ENCODE results near the gene MRS2. TPM values are rescaled to one million over a fixed set of nuclear protein-coding genes. Genes with fewer than 3 reads are reported as not detected.
"Not testable (repeated sequence)": the region's sequence is repeated elsewhere in the genome, so short reads cannot be mapped to it uniquely, and the experiment has no call there.

MRS2 gene
- total RNA-seq, 4 donors from 2014 or later: 23.0 to 41.6 (median 30.6) TPM

GRCh38 chr6:24412294-24412693 is 9.6 kb downstream of the MRS2 start:
- no peak overlapping the region for H3K4me3 ChIP-seq
- no peaks in the 10 kb centered on the region for H3K9me3 ChIP-seq
- peaks cover 7 to 94% of the 10 kb centered on the region in 2 donors for H3K36me3 ChIP-seq
- H3K27ac ChIP-seq: no peak overlapping the region
- TF ChIP-seq POLR2A (IDR thresholded peaks at IDR 0.05): no peak
- TF ChIP-seq CTCF (IDR thresholded peaks at IDR 0.05): no peak
- no peak for TF ChIP-seq EP300 (IDR thresholded peaks at IDR 0.05)
- TF ChIP-seq POLR2AphosphoS5 (IDR thresholded peaks at IDR 0.05): no peak
- H3K4me1 ChIP-seq: no peaks in the 10 kb centered on the region
- H3K27me3 ChIP-seq: no peaks in the 10 kb centered on the region
- ATAC-seq: no peak
- WGBS, 2 donors (ENCODE audit: low coverage in 1 of 2): 89 to 92% methylated on average over 4 of the region's 4 CpGs

DNA sequence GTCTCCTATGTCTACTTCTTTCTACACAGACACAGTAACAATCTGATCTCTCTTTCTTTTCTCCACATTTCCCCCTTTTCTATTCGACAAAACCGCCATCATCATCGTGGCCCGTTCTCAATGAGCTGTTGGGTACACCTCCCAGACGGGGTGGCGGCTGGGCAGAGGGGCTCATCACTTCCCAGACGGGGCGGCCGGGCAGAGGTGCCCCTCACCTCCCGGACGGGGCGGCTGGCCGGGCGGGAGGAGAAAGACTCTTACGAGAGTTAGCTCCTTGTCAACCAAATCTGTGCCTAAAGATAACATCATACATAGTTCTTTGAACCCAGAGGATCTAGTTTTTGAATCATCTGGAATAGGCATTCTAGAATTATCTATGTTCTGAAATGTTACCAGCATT is 11.8 kb downstream of the MRS2 start:
- H3K27me3 ChIP-seq, H3K27ac ChIP-seq, ATAC-seq, H3K4me3 ChIP-seq, H3K4me1 ChIP-seq, H3K9me3 ChIP-seq: not testable (repeated sequence)
- H3K36me3 ChIP-seq: peaks cover 6 to 94% of the 10 kb centered on the region in 2 donors
- WGBS, 2 donors (ENCODE audit: low coverage in 1 of 2): 80% methylated on average over 1 of the region's 15 CpGs; no CpG with 5 or more reads in 1 of the 2 donors

DNA sequence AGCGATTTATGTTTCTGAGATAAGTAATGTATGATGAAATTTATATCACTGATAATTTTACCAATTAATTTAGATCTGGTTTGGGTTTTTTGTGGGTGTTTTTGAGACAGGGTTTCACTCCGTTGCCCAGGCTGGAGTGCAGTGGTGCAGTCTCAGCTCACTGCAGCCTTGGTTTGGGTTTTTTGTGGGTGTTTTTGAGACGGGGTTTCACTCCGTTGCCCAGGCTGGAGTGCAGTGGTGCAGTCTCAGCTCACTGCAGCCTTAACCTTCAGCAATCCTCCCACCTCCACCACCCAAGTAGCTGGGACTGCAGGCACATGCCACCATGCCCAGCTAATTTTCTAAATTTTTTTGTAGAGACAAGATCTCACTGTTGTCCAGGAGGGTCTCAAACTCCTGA is 13.0 kb downstream of the MRS2 start:
- TF ChIP-seq POLR2AphosphoS5 (IDR thresholded peaks at IDR 0.05) (no peak), EP300 (IDR thresholded peaks at IDR 0.05) (no peak), CTCF (IDR thresholded peaks at IDR 0.05) (no peak), POLR2A (IDR thresholded peaks at IDR 0.05) (no peak)
- Histone ChIP-seq H3K27me3 (no peaks in the 10 kb centered on the region), H3K36me3 (peaks cover 6 to 94% of the 10 kb centered on the region in 2 donors), H3K9me3 (no peaks in the 10 kb centered on the region), H3K4me1 (no peaks in the 10 kb centered on the region), H3K27ac (no peak overlapping the region), H3K4me3 (no peak overlapping the region)
- no peak for ATAC-seq
- 89 to 98% methylated on average over 4 of the region's 4 CpGs for WGBS, 2 donors (ENCODE audit: low coverage in 1 of 2)

- no peak for ATAC-seq
- TF ChIP-seq EP300 (IDR thresholded peaks at IDR 0.05) (no peak), CTCF (IDR thresholded peaks at IDR 0.05) (no peak), POLR2AphosphoS5 (IDR thresholded peaks at IDR 0.05) (no peak), POLR2A (IDR thresholded peaks at IDR 0.05) (no peak)
- H3K4me1 ChIP-seq: no peaks in the 10 kb centered on the region
- H3K36me3 ChIP-seq: peaks cover 6 to 98% of the 10 kb centered on the region in 2 donors
- H3K9me3 ChIP-seq: no peaks in the 10 kb centered on the region
- H3K27me3 ChIP-seq: no peaks in the 10 kb centered on the region
- H3K27ac ChIP-seq: no peak overlapping the region
- no peak overlapping the region for H3K4me3 ChIP-seq
These were observed 16.8 kb downstream of the MRS2 start for GRCh38 chr6:24419526-24419925.

DNA sequence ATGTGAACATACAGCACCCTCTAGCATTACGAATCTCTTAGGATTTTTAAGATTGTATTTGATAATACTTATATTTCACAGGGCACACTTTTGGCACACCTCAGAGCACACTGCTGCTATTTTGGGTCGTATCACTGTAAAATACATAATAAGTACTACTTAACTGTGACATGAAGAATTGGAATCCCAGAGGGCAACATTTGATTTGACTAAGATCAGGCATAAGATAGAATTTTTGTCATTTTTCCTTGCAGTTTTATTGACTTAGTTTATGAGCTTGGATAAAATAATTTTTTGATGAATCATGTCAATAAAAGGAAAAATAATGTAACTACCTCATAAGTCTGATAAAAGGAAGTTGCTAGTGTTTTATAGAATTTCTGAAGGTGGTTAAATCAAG is 22.4 kb downstream of the MRS2 start:
- ATAC-seq: no peak
- peaks cover 0 to 84% of the 10 kb centered on the region in 2 donors for H3K36me3 ChIP-seq
- H3K9me3 ChIP-seq: no peaks in the 10 kb centered on the region
- H3K27me3 ChIP-seq: no peaks in the 10 kb centered on the region
- no peak overlapping the region for H3K4me3 ChIP-seq
- WGBS, 2 donors (ENCODE audit: low coverage in 1 of 2): 55 to 77% methylated on average over 2 of the region's 2 CpGs
- no peak for TF ChIP-seq POLR2AphosphoS5 (IDR thresholded peaks at IDR 0.05)
- H3K27ac ChIP-seq: no peak overlapping the region
- H3K4me1 ChIP-seq: no peaks in the 10 kb centered on the region

DNA sequence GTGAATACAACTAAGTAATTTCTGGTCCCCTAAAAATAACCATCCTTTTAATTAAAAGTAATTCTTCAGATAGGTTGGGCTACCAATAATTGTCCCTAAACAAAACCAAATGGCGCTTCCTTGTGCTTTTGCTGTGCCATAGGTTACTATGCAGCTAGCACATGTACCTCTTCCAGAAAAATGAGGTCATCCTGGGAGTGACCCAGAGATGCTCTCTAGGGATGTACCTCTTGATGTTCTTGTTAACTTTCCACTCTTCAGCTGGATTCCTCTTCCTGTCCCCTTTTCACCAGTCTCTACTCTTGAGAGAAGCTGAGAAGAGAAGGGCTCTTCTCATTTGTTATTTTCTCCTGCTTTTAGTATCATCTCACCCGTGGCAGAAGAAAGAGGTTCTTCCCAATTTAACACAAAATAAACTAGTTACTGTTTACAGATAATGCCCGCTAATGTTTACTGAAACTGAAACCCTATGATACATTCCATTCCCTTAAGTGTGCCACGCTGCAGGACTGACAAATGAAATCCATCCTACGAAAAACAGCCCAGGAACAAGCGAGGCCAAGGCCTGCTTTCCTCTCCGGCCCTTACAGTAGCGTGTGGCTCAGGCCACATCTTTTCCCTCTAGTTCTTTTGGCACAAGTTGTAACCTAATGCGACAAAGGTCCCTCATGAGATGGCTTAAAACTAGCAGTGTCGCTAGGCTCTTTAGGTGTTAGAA is 24.2 kb downstream of the MRS2 start:
- H3K27ac ChIP-seq: peak overlapping the region in 1 of 4 donors; percentile 5
- no peak for ATAC-seq
- TF ChIP-seq POLR2AphosphoS5 (IDR thresholded peaks at IDR 0.05): no peak
- no peak for TF ChIP-seq POLR2A (IDR thresholded peaks at IDR 0.05)
- no peak for TF ChIP-seq CTCF (IDR thresholded peaks at IDR 0.05)
- TF ChIP-seq EP300 (IDR thresholded peaks at IDR 0.05): no peak
- no peaks in the 10 kb centered on the region for H3K4me1 ChIP-seq
- peaks cover 0 to 68% of the 10 kb centered on the region in 2 donors for H3K36me3 ChIP-seq
- WGBS, 2 donors (ENCODE audit: low coverage in 1 of 2): 69 to 76% methylated on average over 9 to 10 of the region's 10 CpGs
- H3K4me3 ChIP-seq: no peak overlapping the region
- no peaks in the 10 kb centered on the region for H3K27me3 ChIP-seq
- H3K9me3 ChIP-seq: no peaks in the 10 kb centered on the region
